GM19193 (cell line): ENCODE data around the gene ZCCHC9.

ENCODE experiments used
- POLR2A ChIP-seq: IDR thresholded peaks from 4 replicates; pipeline ENCODE4 v1.6.1; 2011; ENCODE audit not compliant: insufficient read depth, insufficient read length; ENCODE audit errors: extremely low read depth

The ZCCHC9 gene

DNA sequence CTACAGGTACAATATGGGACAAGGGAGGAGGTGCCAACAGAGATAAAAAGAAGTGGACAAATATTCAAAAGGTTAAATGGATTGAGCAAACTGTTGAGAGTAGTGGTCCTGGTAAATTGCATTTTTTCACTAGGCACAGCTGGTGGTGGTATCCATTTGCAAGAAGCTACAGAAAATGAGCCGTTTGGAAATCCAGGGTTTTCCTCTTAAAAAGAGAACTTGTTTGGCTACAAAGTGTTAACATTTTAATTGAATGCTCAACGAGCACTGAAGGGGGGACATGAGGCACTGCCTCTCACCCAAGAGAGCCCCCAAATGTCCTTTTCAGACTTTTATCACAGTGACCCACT lies 491 bp upstream of the ZCCHC9 start:
- no peak for TF ChIP-seq POLR2A

DNA sequence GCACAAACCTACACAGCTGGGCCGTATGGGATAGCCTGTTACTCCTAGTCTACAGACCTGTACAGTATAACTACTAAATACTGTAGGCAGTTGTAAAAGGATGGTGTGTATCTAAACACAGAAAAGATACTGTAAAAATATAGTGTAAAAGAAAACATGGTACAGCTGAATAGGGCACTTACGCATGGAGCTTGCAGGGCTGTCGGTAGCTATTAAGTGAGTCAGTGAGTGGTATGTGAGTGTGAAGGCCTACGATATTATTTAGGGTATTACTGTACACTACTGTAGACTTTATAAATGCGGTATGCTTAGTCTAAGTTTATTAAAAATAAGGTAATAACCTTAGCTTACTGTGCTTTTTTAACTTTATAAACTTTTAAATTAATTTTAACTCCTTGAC lies 1.2 kb downstream of the ZCCHC9 start:
- no peak for TF ChIP-seq POLR2A

DNA sequence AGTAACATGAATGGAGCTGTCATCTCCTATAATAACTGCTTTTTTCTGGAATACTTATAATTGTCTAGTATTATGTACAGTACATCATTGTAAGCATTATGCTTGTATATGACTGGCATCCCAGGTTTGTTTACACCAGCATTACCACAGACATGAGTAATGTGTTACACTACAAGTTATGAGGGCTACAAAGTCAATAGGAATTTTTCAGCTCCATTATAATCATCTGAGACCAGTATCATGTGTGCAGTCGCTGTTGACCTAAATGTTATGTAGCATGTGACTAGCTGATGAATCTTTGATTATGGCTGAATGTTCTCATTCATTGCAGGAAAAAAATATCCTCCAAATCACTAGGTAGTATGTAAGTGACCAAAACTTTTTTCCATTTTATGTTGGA lies 2.2 kb downstream of the ZCCHC9 start:
- TF ChIP-seq POLR2A = no peak

DNA sequence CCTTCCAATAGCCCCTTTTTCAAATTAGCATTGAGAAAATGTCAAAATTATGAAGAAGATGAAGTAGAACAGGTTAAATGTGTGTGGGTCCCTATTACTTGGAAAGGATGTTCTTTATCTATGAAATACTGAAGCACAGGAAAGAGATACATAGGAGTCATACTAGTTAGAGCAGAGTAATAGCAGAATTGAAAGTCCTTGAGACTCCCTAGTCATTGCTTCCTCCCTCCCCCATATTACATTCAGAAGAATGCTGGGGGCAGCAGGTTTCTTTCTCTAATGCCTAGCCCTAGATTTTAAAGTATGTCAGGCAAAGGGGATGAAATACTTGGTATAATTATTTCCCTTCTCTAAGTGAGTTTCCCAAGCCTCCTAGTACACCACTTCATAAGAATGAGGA lies 4.4 kb downstream of the ZCCHC9 start:
- no peak for TF ChIP-seq POLR2A

DNA sequence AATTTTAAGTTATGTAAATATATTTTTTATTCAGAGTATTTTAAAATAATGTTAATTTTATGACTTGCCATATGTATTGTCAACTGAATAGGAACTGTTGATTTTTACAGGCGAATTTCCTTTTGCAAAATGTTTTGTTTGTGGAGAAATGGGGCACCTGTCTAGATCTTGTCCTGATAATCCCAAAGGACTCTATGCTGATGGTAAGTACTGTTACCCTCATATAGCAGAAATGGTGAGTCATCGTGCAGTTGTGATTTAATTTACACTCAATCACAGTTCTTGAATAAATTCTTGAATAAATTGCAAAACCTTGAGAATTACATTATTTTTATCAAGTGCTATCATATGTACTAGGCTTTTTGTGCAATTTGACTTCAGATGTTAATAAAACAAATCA lies 7.4 kb downstream of the ZCCHC9 start:
- TF ChIP-seq POLR2A = no peak

DNA sequence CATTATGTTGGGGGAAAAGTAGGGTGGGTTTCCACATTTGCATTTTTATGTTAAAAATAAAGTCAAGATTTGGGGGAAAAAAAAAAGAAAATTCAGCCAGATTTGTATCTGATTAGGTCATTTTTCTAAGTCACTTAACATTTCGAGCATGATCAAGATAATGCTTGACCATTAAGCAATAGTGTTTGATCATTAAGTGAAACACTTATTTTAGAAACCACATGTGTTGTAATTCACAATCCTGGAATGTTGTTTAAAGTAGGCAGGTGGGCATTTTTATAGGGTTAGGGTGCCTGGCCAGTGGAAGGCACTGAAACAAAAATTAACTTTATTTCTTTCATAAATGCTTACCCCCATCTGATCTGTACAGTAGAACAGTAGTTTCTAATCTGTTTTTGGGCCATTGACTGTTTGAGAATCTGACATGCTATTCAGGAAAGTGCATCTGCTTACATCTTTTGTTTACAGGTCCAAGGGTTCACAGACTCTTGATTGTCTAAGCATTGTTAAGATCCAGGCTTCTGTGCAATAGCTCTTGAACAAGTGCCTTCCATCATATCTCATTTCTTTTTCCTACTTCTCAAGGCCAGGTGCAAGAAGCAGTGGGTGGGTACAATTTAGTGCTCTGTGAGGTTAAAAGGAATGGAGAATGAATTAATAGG lies 9.1 kb downstream of the ZCCHC9 start:
- TF ChIP-seq POLR2A = no peak

DNA sequence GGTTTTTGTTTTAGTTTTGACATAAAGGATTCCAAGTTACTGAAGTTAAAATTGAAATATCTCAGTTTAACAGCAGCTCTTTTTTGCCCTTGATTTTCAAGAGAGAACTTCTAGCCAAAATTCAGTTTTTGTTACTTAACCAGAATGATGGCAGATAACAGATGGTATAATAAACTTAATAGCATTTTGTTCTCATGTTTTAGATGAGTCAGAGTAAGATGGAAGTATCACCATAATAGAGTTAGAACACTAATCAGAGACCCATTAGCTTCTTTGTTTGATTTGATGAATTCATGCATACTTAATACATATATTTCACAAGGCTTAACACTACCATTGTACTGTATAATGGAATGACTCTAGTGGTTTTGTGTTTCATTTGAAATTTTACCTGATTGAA lies 11.9 kb downstream of the ZCCHC9 start:
- TF ChIP-seq POLR2A = no peak

DNA sequence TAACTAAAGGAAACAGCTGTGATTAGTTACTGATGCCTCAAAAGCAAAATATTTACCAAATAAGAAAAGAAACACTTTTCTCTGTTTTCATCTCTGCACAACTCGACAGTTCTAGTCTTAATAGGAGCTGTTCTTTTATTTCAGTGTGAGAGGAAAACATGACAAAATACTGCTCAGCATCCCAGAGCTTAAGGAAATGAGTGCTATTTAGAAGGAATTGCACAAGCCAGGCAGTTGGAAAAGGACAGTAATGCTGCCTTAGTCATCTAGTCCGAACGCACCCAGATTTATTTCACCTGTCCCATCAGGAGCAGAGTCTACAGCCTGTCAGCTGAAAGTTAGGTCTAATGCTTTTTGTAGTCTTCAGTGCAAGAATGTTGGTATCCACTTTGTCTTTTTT lies 12.3 kb downstream of the ZCCHC9 start:
- TF ChIP-seq POLR2A = no peak

DNA sequence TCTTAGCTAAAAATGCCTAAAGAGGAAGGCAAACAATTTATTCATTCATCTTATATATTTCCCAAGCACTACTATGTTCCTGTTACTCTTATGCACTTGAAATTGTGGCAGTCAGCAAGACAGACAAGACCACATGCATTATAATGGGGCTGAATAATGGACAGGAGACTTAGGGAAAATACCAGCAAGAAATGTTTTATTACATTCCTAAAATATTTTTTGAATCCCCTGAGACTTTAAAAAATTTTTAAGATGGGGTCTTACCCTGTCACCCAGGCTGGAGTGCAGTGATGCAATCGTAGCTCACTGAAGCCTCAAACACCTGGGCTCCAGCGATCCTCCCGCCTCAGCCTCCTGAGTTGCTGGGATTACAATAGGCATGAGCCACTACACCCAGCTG lies 13.2 kb downstream of the ZCCHC9 start:
- TF ChIP-seq POLR2A = no peak

DNA sequence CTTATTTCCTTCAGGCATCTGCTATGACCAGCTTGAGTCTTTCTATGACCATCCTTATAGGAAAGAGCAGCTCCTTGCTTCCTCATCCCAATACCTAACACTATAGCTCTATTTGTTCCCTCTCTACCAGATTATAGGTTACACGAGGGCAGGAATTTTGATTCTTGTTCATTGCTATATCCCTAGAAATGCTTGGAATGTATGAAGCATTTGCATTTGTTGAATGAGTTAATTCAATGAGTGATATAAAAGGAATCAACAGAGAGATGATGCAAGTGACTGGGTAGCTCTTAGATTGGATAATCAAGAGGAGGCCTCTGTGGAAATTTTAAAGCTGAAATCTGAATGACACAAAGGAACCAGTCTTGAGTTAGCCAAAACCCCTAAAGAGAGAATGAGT lies 13.9 kb downstream of the ZCCHC9 start:
- TF ChIP-seq POLR2A = no peak

DNA sequence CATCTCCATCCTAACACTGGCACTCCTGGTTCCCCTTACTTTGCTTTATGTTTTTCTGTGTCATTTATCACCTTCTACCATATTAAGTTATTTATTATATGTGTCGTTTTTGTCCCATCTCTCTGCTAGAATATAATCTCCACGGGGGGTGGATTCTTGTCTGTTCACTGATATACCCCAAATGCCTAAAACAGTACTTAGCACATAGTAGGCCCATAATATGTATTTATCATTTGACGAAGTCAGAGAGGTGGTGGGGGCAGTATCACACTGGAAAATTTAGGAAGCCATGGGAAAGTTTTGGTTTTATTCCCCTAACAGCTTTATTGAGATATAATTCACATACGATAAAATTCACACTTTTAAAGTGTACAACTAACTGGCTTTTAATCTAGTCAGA lies 14.4 kb downstream of the ZCCHC9 start:
- no peak for TF ChIP-seq POLR2A

DNA sequence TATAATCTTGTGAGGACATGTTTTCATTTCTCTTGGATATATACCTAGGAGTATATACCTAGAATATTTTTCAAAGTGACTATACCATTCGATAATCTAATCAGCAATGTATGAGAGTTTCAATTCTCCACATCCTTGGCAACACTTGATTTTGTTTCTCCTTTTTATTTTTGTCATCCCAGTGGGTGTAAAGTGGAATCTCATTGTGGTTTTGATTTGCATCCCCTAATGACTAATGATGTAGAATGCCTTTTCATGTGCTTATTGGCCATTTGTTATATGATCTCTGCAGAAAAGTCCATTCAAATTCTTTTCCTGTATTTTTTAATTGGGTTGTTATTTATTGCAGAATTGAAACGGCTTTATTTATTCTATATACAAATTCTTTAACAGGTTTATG lies 15.2 kb downstream of the ZCCHC9 start:
- TF ChIP-seq POLR2A = no peak

DNA sequence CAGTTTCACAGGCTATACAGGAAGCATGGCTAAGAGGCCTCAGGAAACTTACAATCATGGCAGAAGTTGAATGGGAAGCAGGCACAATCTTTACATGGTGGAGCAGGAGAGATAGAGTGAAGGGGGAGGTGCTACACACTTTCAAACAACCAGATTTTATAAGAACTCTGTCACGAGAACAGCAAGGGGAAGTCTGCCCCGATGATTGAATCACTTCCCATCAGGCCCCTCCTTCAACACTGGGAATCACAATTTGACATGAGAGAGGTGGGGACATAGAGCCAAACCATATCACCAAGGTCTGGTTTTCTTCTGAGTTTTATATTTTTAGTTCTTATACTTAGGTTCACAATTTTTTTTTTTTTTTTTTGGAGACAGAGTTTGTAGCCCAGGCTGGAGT lies 16.1 kb downstream of the ZCCHC9 start:
- no peak for TF ChIP-seq POLR2A

DNA sequence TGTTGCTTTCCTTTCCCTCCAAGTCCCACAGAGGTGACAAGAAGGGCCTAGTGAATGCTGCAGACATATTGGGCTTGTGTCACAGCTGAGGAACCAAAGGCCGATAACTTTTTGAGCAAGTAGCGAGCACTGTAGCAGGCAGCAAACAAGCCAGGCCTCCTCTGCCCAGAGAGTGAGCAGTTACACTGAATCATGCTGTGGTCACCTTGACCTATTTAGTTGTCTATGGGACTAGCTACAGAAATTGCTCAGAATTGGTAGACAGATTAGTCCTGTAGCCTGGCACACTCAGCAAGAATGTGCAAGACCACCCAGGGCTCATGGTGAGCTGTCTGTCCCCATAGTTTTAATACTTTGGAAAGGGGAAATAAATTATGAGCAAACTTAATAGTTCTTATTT lies 25.2 kb downstream of the ZCCHC9 start:
- TF ChIP-seq POLR2A = no peak

DNA sequence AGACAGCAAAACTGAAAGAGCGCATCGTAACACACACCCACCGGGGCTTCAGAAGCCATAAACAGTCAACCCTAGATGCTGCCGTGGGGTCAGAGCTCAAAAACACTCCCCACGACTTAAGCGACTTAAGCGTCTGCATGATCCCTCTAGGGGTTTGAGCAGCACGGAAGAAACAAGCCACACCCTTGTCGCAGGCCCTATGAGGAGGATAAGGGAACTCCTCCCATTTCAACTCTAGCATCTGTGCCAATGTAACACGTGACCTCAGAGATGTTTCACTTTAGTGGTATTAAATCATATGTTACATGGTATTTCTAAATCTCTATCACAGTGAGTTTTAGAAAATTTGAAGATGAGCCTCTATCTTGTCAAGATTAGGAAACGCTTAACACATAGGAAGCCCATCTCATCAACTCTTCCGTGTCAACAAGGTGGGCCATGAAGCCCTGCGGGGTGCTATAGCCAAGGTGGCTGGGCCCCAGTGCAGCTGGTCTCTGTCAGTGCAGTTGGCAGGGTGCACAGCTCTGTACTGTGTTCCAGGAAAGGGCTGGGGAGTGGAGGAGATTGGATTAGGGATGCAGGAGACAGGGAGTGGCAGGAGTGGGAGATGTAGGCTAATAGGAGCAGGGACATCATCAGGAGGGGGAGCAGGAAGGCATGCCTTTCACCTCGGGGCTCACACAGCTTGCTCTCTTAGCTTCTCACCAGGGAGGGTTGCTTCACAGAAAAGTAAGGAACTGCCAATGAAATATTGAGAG lies 33.1 kb downstream of the ZCCHC9 start:
- TF ChIP-seq POLR2A = no peak

DNA sequence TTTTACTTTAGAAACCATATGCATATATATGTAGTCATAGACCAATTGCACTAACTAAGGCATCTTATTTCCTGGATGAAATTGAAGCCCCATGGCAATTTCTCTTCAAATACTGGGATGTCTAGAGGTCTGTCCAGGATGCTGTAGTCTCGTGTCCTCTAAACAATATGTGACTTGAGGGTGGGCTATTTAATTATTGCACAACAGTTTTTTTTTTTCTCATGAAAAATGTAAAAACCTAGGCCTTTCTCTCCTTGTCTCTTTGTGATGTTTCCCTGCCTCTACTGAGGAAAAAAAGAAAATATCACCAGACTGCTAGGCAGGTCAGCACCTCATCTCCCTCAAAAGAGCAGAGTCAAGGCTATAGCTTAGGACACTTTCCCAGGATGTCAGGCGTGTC lies 34.6 kb downstream of the ZCCHC9 start:
- TF ChIP-seq POLR2A = no peak

DNA sequence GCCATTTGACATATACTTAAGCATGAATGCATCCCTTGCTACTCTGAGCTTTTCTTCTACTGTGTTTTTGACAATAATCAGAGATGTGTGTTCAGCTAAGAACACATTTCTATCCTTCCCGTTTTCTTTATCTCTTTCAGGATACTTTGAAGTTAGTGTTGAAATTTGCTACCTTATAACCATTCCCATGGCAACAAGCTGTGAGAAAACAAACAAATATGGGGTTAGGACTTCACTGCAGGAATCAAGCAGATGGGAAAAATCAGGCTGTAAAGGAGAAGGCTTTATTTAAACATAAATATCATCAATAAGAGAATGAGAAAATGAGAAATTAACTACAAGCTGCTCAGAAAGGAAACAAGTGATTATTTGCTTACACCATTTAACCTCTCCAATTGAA lies 35.2 kb downstream of the ZCCHC9 start:
- TF ChIP-seq POLR2A = no peak
